GM12873 (cell line): ENCODE results near the gene HSPD1.

ENCODE experiments used
- TF ChIP-seq, protein P1 (sequence below): IDR thresholded peaks from 2 replicates; pipeline ENCODE4 v1.5.1; 2012; ENCODE audit warnings: low read depth, mild to moderate bottlenecking, moderate library complexity, low read length, control low read depth; ENCODE audit not compliant: insufficient read depth; ENCODE audit errors: missing control alignments

The HSPD1 gene

DNA sequence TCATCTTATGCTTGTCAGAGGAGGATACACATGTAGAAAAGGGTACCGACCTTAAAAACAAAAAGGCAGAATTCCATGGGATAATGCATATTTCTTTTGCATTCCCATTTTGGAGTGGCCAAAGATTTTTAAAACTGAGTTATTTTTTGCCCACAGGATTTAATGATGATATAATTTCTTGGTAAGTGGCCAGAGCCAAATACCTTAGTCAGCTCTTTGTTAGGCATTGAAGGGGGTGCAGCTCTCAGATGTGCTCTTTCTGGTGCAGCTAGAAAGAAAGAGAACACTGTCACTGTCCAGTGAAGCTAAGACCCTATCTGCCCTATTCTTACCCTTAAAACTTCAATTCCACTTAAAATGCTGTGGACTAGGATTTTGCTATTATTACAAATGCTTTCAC lies 35.5 kb downstream of the HSPD1 start:
- TF ChIP-seq, protein P1, sequence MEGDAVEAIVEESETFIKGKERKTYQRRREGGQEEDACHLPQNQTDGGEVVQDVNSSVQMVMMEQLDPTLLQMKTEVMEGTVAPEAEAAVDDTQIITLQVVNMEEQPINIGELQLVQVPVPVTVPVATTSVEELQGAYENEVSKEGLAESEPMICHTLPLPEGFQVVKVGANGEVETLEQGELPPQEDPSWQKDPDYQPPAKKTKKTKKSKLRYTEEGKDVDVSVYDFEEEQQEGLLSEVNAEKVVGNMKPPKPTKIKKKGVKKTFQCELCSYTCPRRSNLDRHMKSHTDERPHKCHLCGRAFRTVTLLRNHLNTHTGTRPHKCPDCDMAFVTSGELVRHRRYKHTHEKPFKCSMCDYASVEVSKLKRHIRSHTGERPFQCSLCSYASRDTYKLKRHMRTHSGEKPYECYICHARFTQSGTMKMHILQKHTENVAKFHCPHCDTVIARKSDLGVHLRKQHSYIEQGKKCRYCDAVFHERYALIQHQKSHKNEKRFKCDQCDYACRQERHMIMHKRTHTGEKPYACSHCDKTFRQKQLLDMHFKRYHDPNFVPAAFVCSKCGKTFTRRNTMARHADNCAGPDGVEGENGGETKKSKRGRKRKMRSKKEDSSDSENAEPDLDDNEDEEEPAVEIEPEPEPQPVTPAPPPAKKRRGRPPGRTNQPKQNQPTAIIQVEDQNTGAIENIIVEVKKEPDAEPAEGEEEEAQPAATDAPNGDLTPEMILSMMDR: no peak

DNA sequence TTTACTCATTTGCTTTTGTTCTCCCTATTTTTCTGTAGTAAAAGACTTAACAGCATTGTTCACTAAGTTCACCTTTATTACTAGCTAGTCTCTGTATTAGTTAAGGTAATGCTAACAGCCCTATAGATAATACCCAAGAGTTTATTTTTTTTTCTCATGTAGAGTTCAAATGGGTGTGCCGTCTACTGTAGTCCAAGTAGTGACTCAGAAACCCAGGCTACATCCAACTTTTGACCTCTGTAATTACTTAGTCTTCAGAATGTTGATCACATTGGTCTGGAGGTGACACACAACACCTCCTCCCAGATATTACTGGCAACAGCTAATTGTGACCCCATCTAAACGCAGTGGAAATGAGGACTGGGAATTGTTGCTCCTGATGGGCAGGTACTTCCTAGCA lies 38.6 kb downstream of the HSPD1 start:
- TF ChIP-seq, protein P1: no peak

DNA sequence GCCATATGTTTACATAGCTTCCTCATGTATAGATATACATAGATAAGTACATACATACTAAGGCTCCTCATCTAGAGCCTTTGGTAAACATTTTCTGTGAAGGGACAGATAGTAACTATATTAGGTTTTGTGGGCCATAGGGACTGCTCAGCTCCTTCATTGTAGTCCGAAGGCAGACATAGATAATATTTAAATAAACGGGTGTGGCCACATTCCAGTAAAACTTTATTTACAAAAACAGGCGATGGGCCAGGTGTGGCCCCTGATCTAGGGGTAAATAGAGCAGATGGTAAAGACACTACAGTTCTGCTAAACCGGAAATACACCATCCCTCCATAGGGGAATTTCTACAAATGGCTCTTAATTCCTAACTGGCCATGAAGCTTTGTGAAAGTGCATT lies 39.0 kb downstream of the HSPD1 start:
- TF ChIP-seq, protein P1: no peak

DNA sequence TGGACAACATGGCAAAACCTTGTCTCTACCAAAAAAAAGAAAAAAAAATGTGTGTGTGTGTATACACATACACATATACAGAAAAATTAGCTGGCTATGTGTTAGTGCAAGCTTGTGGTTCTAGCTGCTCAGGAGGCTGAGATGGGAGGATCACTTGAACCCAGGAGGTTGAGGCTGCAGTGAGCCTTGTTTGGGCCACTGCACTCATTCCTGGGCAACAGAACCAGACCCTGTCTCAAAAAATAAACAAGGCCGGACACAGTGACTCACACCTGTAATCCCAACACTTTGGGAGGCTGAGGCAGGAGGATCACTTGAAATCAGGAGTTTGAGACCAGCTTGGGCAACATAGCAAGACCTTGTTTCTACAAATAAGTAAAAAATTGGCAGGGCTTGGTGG lies 44.2 kb downstream of the HSPD1 start:
- TF ChIP-seq, protein P1: no peak

DNA sequence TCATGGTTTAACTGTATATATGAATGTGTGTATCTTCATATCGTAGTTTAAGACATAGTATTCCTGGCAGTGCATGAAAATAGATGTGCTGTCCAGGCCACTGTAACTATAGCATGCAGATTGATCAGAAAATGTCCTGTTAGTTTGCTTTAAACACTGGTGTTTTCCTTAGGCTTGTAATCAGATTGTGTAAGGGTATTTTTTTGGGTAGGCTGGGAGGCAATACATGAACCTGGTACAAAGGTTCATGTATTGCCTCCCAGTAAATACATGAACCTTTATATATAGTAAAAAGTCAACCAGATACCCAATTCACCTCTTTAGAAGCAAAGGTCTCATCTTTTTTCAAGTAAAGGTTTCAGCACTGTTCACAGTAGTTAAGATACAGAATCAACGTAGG lies 44.7 kb downstream of the HSPD1 start:
- TF ChIP-seq, protein P1: no peak

DNA sequence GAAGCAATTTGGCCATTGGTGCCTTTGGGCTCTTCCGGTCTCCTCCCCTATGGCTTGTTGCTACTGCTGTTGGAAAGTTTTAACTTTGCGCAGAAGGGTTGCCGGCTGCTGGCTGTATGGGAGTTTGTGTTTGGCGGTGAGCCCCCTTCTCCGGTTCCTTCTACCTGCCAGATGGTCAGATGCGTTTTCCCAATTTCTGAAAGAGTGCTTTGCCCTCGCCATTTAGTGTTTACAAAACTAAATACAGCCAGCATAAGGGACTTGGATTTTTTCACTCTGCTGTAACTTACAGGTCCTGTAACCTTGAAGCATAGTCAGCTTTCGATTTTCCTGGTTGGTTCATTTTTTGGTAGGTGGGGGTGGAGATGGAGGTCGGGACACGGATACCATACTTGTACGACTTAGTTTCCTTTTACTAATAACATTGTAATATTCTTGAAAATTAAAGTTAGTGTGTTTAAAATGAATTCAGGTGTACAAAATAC lies 45.7 kb downstream of the HSPD1 start:
- TF ChIP-seq, protein P1: no peak

DNA sequence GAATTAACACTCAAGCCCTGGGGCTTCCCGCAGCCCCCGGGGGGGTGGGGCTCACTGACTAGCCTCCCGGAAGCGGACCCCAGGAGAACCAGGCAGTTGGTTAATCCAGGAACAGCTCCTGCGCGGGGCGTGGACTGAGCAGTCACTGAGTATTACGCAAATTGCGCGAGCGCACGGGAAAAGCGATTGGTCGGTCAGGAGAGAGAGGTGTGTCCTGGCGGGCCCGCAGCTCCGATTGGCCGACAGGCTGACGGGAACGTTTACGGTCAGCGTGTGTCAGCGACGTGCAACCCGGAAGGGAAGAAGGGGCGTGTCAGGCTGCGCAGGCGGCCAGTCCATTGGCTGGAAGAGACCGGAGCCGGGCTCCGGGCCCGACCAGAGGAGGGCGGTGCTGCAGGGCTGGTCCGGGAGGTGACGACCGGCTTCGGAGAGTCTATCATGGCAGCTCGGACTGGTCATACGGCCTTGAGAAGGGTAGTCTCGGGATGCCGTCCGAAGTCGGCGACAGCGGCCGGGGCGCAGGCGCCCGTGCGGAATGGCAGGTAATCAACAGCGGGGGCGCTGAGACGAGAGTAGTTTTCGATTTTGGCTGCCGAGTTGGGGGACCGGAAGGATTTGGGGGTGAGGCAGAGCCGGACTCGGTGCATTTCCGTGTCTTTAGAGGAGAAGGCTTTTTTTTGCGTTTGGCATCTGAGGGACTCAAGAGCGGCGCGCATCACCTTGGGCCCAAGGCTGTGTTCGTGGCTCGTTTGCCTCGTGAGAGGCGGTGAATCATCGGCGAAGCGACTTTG lies 46.3 kb downstream of the HSPD1 start, which contains the start of gene COQ10B:
Gene COQ10B (plus strand): TSS at position 430 of the 791 bp plus-strand sequence. CDS start 9 bp downstream, at position 439.
- TF ChIP-seq, protein P1: peak; percentile 37
